HG03575 (cell line): ENCODE data around the gene FBRS.

Source experiments
- ATAC-seq: cut with Tn5 transposase; IDR thresholded peaks from one replicate; pipeline ENCODE4 v1.9.1; 2021; ENCODE audit not compliant: unreplicated experiment, insufficient number of reproducible peaks, low FRiP score; ENCODE audit errors: extremely low read depth

The FBRS gene

GRCh38 chr16:30637944-30638343, 20.3 kb upstream of the FBRS start:
- ATAC-seq: no peak

GRCh38 chr16:30641378-30641982, 16.8 kb upstream of the FBRS start:
- no peak for ATAC-seq

GRCh38 chr16:30644334-30644830, 13.8 kb upstream of the FBRS start:
- no peak for ATAC-seq

GRCh38 chr16:30645727-30646126, 12.5 kb upstream of the FBRS start:
- ATAC-seq: no peak

- no peak for ATAC-seq
These were observed 11.0 kb upstream of the FBRS start for GRCh38 chr16:30647274-30647571.

- no peak for ATAC-seq
These were observed 8.4 kb upstream of the FBRS start for GRCh38 chr16:30649725-30650368.

- peak; percentile 45 for ATAC-seq
These were observed 7.7 kb upstream of the FBRS start, which contains the start of gene PRR14 for GRCh38 chr16:30650369-30651123. Gene PRR14 (plus strand): TSS chr16:30650960. CDS start chr16:30651646, 686 bp downstream.

GRCh38 chr16:30651124-30652004, 6.9 kb upstream of the FBRS start:
- ATAC-seq: peak; percentile 6

- no peak for ATAC-seq
These were observed 6.3 kb upstream of the FBRS start for GRCh38 chr16:30652005-30652296.

GRCh38 chr16:30652718-30653117, 5.5 kb upstream of the FBRS start:
- no peak for ATAC-seq

- ATAC-seq: no peak
These were observed 3.4 kb upstream of the FBRS start for GRCh38 chr16:30654856-30655255.

- ATAC-seq: no peak
These were observed 2.4 kb upstream of the FBRS start for GRCh38 chr16:30655815-30656347.

- no peak for ATAC-seq
These were observed 1.8 kb upstream of the FBRS start for GRCh38 chr16:30656388-30656787.

GRCh38 chr16:30656974-30657865, 1.0 kb upstream of the FBRS start:
- no peak for ATAC-seq

- peak; percentile 23 for ATAC-seq
These were observed 688 bp downstream of the FBRS start for GRCh38 chr16:30658731-30659506.

- ATAC-seq: no peak
These were observed 1.5 kb downstream of the FBRS start for GRCh38 chr16:30659507-30660423.
